ENCODE measurements around the gene STRIT1. TPM values are rescaled to one million over a fixed set of nuclear protein-coding genes. Genes with fewer than 3 reads are reported as not detected.

Gene STRIT1
- total RNA-seq, 1 donor from 2014 or later: not detected

GRCh38 chr3:155242342-155242741 is 51.1 kb downstream of the STRIT1 start:
- Mint-ChIP-seq H3K9me3 (no peaks in the 10 kb centered on the region), H3K4me1 (ENCODE audit: unreplicated experiment) (peaks cover 12% of the 10 kb centered on the region), H3K27me3 (no peaks in the 10 kb centered on the region), H3K27ac (no peak overlapping the region), H3K36me3 (no peaks in the 10 kb centered on the region), H3K4me3 (no peak overlapping the region)
- no peak for TF ChIP-seq CTCF (conservative IDR thresholded peaks at IDR 0.05)
- no peak for DNase-seq (ENCODE audit: extremely low spot score, unreplicated experiment)

GRCh38 chr3:155241579-155241978 is 51.9 kb downstream of the STRIT1 start:
- H3K4me3 Mint-ChIP-seq: no peak overlapping the region
- H3K4me1 Mint-ChIP-seq (ENCODE audit: unreplicated experiment): peaks cover 12% of the 10 kb centered on the region
- no peaks in the 10 kb centered on the region for H3K27me3 Mint-ChIP-seq
- no peak for DNase-seq (ENCODE audit: extremely low spot score, unreplicated experiment)
- no peaks in the 10 kb centered on the region for H3K9me3 Mint-ChIP-seq
- no peaks in the 10 kb centered on the region for H3K36me3 Mint-ChIP-seq
- no peak overlapping the region for H3K27ac Mint-ChIP-seq
- TF ChIP-seq CTCF (conservative IDR thresholded peaks at IDR 0.05): no peak

Other genes starting within 250 kb of the STRIT1 start
- gene MME, start 213.4 kb downstream of the STRIT1 start, total RNA-seq (ENCODE audit: low replicate concordance): 50.3 and 65.8 TPM in 2 replicates

Measured in type B pancreatic cell (in vitro differentiated cells).